Measurements from ENCODE around the gene SEPHS1.

DNA sequence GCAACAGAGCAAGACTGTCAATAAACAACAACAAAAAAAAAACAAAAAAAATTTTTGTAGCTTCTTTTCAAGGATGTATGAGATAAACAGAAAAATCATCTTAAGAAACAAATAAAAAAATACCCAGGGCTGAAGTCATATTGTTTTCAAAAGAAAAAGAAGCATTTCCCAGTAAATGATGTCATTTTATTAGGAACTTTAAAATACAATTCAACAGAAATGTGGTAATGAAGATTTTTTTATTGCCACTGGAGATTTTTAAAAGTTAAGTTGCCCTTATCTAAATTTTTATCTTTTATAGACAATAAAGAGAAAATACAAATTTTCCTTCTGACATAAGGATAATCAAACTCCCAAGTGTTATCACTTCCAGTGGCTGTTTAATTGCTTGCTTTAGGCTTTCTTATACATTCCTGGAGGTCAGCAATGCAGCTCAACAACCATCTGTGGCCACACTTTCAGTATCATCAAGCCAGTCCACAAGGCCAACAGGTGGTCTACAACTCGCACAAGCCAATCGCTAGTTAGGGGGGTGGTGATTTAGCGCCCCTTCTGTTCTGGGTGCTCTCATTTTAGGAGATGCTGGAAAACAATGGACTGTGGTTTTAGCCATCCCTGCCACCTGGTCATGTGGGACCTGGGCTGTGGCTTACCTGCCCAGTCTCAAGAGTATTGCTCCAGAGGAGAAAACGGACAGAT is 10.8 kb downstream of the SEPHS1 start:
- TF ChIP-seq POLR2AphosphoS5 (IDR thresholded peaks at IDR 0.05; ENCODE audit: low read depth, low read length) = no peak
- no peak for TF ChIP-seq POLR2A (IDR thresholded peaks at IDR 0.05; ENCODE audit: low read depth, low read length)
- no peak for TF ChIP-seq TAF1 (IDR thresholded peaks at IDR 0.05; ENCODE audit: low read depth, low read length)
- TF ChIP-seq PAX5 (IDR thresholded peaks at IDR 0.05; ENCODE audit: insufficient read depth, low read length, severe bottlenecking) = no peak
- no peak for TF ChIP-seq SPI1 (IDR thresholded peaks at IDR 0.05; ENCODE audit: low read depth, low read length)
- no peak for TF ChIP-seq POU2F2 (IDR thresholded peaks at IDR 0.05; ENCODE audit: low read depth, low read length)
